Muscle layer of colon (tissue), 2 donors: ENCODE data around the gene CFAP221.

Experiments
- H3K27ac ChIP-seq: one replicate; pipeline ENCODE4 v1.7.0; 2013; ENCODE audit warnings: low read depth, mild to moderate bottlenecking, low read length, moderate library complexity
- H3K27me3 ChIP-seq, 2 donors: one replicate each; pipeline ENCODE4 v1.7.0; 2013; ENCODE audit warnings: low read length in 2 of 2, mild to moderate bottlenecking in 2 of 2; ENCODE audit not compliant: insufficient read depth in 2 of 2, control insufficient read depth in 1 of 2
- H3K36me3 ChIP-seq: one replicate; pipeline ENCODE4 v1.7.0; 2013; ENCODE audit warnings: mild to moderate bottlenecking, low read length; ENCODE audit not compliant: insufficient read depth
- H3K4me1 ChIP-seq: one replicate; pipeline ENCODE4 v1.7.0; 2013; ENCODE audit warnings: mild to moderate bottlenecking, low read length; ENCODE audit not compliant: insufficient read depth
- H3K4me3 ChIP-seq, 2 donors: one replicate each; pipeline ENCODE4 v1.7.0; 2013; ENCODE audit warnings: low read length in 2 of 2, low read depth in 1 of 2, mild to moderate bottlenecking in 1 of 2, moderate library complexity in 1 of 2
- H3K9ac ChIP-seq: one replicate; pipeline ENCODE4 v1.7.0; 2013; ENCODE audit warnings: low read length
- H3K9me3 ChIP-seq: one replicate; pipeline ENCODE4 v1.7.0; 2013; ENCODE audit warnings: mild to moderate bottlenecking, low read length
- donor health status: abdominal sarcoma.
- donor health status: Adenocarcinoma of cecum.

Gene CFAP221

DNA sequence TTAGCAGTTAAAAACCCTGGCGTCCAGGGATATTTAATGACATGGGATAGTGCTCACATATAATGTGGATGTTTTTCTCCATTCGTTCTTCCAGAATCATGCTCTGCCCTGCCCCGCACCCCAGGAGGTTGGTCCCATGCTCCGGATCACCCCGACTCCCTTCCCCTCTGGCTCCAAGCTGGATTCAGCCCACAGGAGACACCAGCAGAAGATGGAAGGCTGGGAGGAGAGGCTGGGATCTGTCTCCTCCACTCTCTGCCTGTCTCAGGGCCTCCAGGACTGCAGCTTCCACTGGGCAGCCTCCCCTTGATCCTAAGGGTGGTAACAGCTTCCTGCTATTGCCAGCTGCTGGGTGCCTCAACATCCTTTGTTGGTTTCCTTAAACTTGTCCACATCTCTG lies 159.3 kb downstream of the CFAP221 start:
- H3K4me1 ChIP-seq: no peaks in the 10 kb centered on the region
- H3K27ac ChIP-seq: no peak overlapping the region
- no peaks in the 10 kb centered on the region for H3K36me3 ChIP-seq
- no peaks in the 10 kb centered on the region for H3K27me3 ChIP-seq
- no peak overlapping the region for H3K4me3 ChIP-seq
- no peaks in the 10 kb centered on the region for H3K9me3 ChIP-seq
- no peak overlapping the region for H3K9ac ChIP-seq

DNA sequence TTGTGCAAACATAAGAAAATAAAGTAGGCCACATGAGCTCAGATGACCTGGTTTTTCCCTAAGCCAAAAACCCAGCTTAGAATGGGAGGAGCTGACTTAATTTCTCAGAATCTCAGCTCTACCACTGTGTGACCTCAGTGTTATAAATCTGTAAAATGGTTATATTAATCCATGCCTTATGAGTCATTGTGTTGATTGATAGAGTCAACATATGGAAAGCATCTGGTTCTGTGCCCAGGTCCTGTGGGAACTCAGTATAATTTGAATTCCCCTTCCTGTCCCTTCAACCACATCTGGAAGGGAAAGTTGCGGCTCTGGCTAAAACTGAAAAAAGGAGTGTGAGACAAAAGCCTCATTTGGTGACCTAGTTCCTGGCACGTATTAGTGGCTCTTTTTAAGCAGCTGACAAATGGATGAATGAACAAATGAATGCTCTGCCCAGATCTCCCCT lies 160.4 kb downstream of the CFAP221 start:
- no peak overlapping the region for H3K4me3 ChIP-seq

DNA sequence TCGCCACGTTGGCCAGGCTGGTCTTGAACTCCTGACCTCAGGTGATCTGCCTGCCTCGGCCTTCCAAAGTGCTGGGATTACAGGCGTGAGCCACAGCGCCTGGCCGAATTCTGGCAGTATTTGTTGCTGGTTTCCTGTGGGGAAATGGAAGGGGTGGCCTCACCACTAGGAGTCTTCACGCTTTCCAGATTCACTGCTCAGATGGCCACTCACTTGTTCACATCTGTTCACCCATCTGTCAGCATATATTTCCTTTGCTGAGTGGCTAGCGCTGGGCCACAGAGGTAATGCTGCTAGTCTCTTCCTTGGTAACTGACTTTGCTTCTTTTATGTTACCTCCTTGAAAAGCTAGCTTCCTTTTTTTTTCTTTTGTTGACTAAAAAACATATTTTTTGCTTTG lies 162.0 kb downstream of the CFAP221 start:
- no peaks in the 10 kb centered on the region for H3K9me3 ChIP-seq
- no peak overlapping the region for H3K4me3 ChIP-seq
- no peak overlapping the region for H3K27ac ChIP-seq
- H3K27me3 ChIP-seq: no peaks in the 10 kb centered on the region
- no peaks in the 10 kb centered on the region for H3K36me3 ChIP-seq
- H3K4me1 ChIP-seq: no peaks in the 10 kb centered on the region
- H3K9ac ChIP-seq: no peak overlapping the region

More for the DNA sequence above, 160.4 kb downstream of the CFAP221 start:
- H3K27ac ChIP-seq: no peak overlapping the region
- no peaks in the 10 kb centered on the region for H3K36me3 ChIP-seq
- no peaks in the 10 kb centered on the region for H3K27me3 ChIP-seq
- H3K9ac ChIP-seq: no peak overlapping the region
- no peaks in the 10 kb centered on the region for H3K9me3 ChIP-seq
- H3K4me1 ChIP-seq: no peaks in the 10 kb centered on the region
